H9 (cell line): Measurements from ENCODE around the gene PUM1. TPM values are rescaled to one million over a fixed set of nuclear protein-coding genes. Genes with fewer than 3 reads are reported as not detected.
A peak's percentile ranks its signal among the peaks of the same experiment; 100 is the strongest.

Experiments used
- DNase-seq: peaks from one replicate; pipeline ENCODE4 v3.0.0-alpha.2; 2017
- H2AFZ ChIP-seq: one replicate; pipeline ENCODE4 v1.6.1; 2013; ENCODE audit warnings: mild to moderate bottlenecking, low read length, control low read depth, moderate library complexity
- H2AK5ac ChIP-seq: 2 replicates; pipeline ENCODE4 v1.6.1; 2013; ENCODE audit warnings: low read length, control low read depth, mixed read lengths; ENCODE audit not compliant: insufficient read length
- H2BK120ac ChIP-seq: one replicate; pipeline ENCODE4 v1.6.1; 2013; ENCODE audit warnings: low read depth, mild to moderate bottlenecking, low read length, control low read depth, inconsistent platforms; ENCODE audit not compliant: poor library complexity, severe bottlenecking
- H2BK12ac ChIP-seq: 2 replicates; pipeline ENCODE4 v1.6.1; 2013; ENCODE audit warnings: low read length, control low read depth, mixed read lengths, low read depth; ENCODE audit not compliant: insufficient read length
- H2BK15ac ChIP-seq: 2 replicates; pipeline ENCODE4 v1.6.1; 2013; ENCODE audit warnings: low read depth, low read length, control low read depth
- H2BK20ac ChIP-seq: one replicate; pipeline ENCODE4 v1.6.1; 2013; ENCODE audit warnings: low read depth, mild to moderate bottlenecking, low read length, control low read depth, inconsistent platforms; ENCODE audit not compliant: poor library complexity, severe bottlenecking
- H2BK5ac ChIP-seq: 2 replicates; pipeline ENCODE4 v1.6.1; 2013; ENCODE audit warnings: low read length, control low read depth, mixed read lengths; ENCODE audit not compliant: insufficient read length
- H3K14ac ChIP-seq: 2 replicates; pipeline ENCODE4 v1.6.1; 2013; ENCODE audit warnings: low read length, control low read depth; ENCODE audit not compliant: insufficient read depth
- H3K18ac ChIP-seq: 2 replicates; pipeline ENCODE4 v1.6.1; 2013; ENCODE audit warnings: low read depth, mild to moderate bottlenecking, mixed read lengths, low read length, control low read depth; ENCODE audit not compliant: insufficient read length
- H3K23ac ChIP-seq: 2 replicates; pipeline ENCODE4 v1.6.1; 2013; ENCODE audit warnings: low read length, control low read depth, mixed read lengths, low read depth; ENCODE audit not compliant: insufficient read length
- H3K23me2 ChIP-seq: 2 replicates; pipeline ENCODE4 v1.6.1; 2013; ENCODE audit warnings: low read depth, mild to moderate bottlenecking, mixed read lengths, low read length, control low read depth; ENCODE audit not compliant: insufficient read length, poor library complexity, severe bottlenecking
- H3K27ac ChIP-seq: 2 replicates; pipeline ENCODE4 v1.5.1; 2013; ENCODE audit warnings: low read length, control low read depth, mixed read lengths, low read depth; ENCODE audit not compliant: insufficient read length
- H3K27me3 ChIP-seq: 2 replicates; pipeline ENCODE4 v1.6.1; 2013; ENCODE audit warnings: low read length, control low read depth, inconsistent platforms; ENCODE audit not compliant: insufficient read depth
- H3K4ac ChIP-seq: 2 replicates; pipeline ENCODE4 v1.6.1; 2013; ENCODE audit warnings: low read depth, mild to moderate bottlenecking, control low read depth, inconsistent platforms, low read length, moderate library complexity
- H3K4me1 ChIP-seq: 2 replicates; pipeline ENCODE4 v1.6.1; 2013; ENCODE audit warnings: low read length, control low read depth, inconsistent platforms; ENCODE audit not compliant: insufficient read depth
- H3K4me2 ChIP-seq: 2 replicates; pipeline ENCODE4 v1.6.1; 2013; ENCODE audit warnings: low read length, control low read depth, mixed read lengths; ENCODE audit not compliant: insufficient read length, insufficient read depth
- H3K56ac ChIP-seq: 2 replicates; pipeline ENCODE4 v1.6.1; 2013; ENCODE audit warnings: low read depth, mild to moderate bottlenecking, mixed read lengths, low read length, control low read depth; ENCODE audit not compliant: insufficient read length
- H3K79me1 ChIP-seq: 2 replicates; pipeline ENCODE4 v1.6.1; 2013; ENCODE audit warnings: low read depth, mild to moderate bottlenecking, moderate library complexity, low read length, control low read depth, inconsistent platforms; ENCODE audit not compliant: insufficient read depth, poor library complexity, severe bottlenecking
- H3K79me2 ChIP-seq: 2 replicates; pipeline ENCODE4 v1.6.1; 2013; ENCODE audit warnings: low read length, control low read depth, inconsistent platforms; ENCODE audit not compliant: insufficient read depth
- H3K9ac ChIP-seq: 2 replicates; pipeline ENCODE4 v1.6.1; 2013; ENCODE audit warnings: low read length, control low read depth, mixed read lengths; ENCODE audit not compliant: insufficient read length; ENCODE audit errors: extremely low read depth
- H3K9me3 ChIP-seq: one replicate; pipeline ENCODE4 v1.6.1; 2013; ENCODE audit warnings: low read depth, low read length, inconsistent platforms; ENCODE audit not compliant: control insufficient read depth
- H3T11ph ChIP-seq: one replicate; pipeline ENCODE4 v1.6.1; 2013; ENCODE audit warnings: mild to moderate bottlenecking, low read length, control low read depth, inconsistent platforms
- H4K20me1 ChIP-seq: one replicate; pipeline ENCODE4 v1.6.1; 2013; ENCODE audit not compliant: control insufficient read depth, insufficient read length, insufficient read depth
- H4K5ac ChIP-seq: 2 replicates; pipeline ENCODE4 v1.6.1; 2013; ENCODE audit warnings: low read depth, mild to moderate bottlenecking, mixed read lengths, low read length, control low read depth; ENCODE audit not compliant: insufficient read length
- H4K8ac ChIP-seq: replicated peaks from 2 replicates; pipeline ENCODE4 v1.6.1; 2013; ENCODE audit warnings: low read length, control low read depth, mixed read lengths, low read depth; ENCODE audit not compliant: insufficient read length
- H4K91ac ChIP-seq: 2 replicates; pipeline ENCODE4 v1.6.1; 2013; ENCODE audit warnings: low read depth, mild to moderate bottlenecking, moderate library complexity, mixed read lengths, low read length, control low read depth; ENCODE audit not compliant: insufficient read length
- H3K27ac Mint-ChIP-seq, 3 experiments: 2 replicates in 2 of 3; 3 replicates in 1 of 3; pipeline ENCODE4 v1.8.0; 2020 to 2021; ENCODE audit warnings: mixed read lengths in 3 of 3, mild to moderate bottlenecking in 1 of 3, moderate library complexity in 1 of 3
- H3K27me3 Mint-ChIP-seq: 2 replicates; pipeline ENCODE4 v1.8.0; 2021; ENCODE audit warnings: low read depth, mild to moderate bottlenecking, moderate library complexity, mixed read lengths
- H3K36me3 Mint-ChIP-seq, 3 experiments: 2 replicates in 2 of 3; 3 replicates in 1 of 3; pipeline ENCODE4 v1.8.0; 2020 to 2021; ENCODE audit warnings: low read depth in 3 of 3, mixed read lengths in 3 of 3; ENCODE audit not compliant: insufficient read depth in 1 of 3
- H3K4me1 Mint-ChIP-seq, 2 experiments: 2 replicates each; pipeline ENCODE4 v1.8.0; 2020; ENCODE audit warnings: mixed read lengths in 2 of 2
- H3K4me3 Mint-ChIP-seq, 2 experiments: 2 replicates in 1 of 2; 3 replicates in 1 of 2; pipeline ENCODE4 v1.8.0; 2020 to 2021; ENCODE audit warnings: mild to moderate bottlenecking in 2 of 2, mixed read lengths in 2 of 2, moderate library complexity in 1 of 2
- H3K9me3 Mint-ChIP-seq, 2 experiments: 2 replicates in 1 of 2; 3 replicates in 1 of 2; pipeline ENCODE4 v1.8.0; 2020; ENCODE audit warnings: mild to moderate bottlenecking in 2 of 2, mixed read lengths in 2 of 2, moderate library complexity in 1 of 2
- CTCF ChIP-seq: fragments of 200-600 bp; sonication (generic); conservative IDR thresholded peaks from 3 replicates; pipeline ENCODE4 v1.8.0; 2021; ENCODE audit warnings: antibody characterized with exemption, mild to moderate bottlenecking
- WGBS: extraction: QIAGEN DNeasy Blood & Tissue Kit; methylation state at CpG from one replicate; pipeline ENCODE4 v1.1.7; 2013; ENCODE audit warnings: missing lambda C conversion rate, low lambda C conversion rate, mixed read lengths; ENCODE audit not compliant: insufficient read length; ENCODE audit errors: extremely low coverage; 5-methylcytosine and 5-hydroxymethylcytosine counted together
- total RNA-seq: library from RNA; stranded (reverse); gene quantifications from 2 replicates; pipeline ENCODE4 v1.2.1, GENCODE V29; 2021

PUM1 gene
- total RNA-seq, 1 experiment from 2014 or later = 164 TPM

DNA sequence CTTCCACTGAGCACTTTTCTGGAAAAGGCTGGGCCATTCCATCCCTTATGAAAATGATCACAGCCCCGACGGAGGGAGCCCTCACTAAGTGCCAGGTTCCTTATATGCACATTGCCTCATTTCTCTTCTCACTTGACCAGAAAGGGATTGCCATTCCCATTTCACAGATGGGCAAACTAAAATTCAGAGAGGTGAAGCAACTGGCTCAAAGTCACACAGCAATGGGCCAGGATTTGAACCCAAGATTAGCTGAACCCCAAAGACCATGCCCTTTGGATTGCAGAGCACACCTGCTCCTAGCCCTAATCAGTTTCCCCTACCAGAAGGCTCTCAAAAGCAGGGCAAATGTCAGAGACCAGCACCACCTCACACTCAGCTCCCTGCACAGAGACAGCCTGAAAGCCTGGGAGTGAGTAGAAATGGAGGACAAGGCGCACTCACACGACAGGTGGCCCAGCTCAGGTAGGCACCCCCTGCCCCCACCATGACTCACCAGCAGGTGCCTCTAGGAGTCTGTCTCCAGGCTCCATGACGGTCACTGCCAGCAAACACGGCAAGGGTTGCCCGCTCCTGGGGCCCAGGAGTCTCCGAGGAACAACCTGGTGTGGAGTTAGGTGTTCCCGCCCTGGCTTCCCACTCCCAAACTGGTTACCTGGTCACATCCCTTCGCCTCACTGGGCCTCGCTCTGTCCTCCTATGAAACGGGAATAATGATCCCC, 178.6 kb downstream of the PUM1 start:
- Histone ChIP-seq H2BK15ac (no peak overlapping the region), H3K79me1 (no peaks in the 10 kb centered on the region), H3K79me2 (no peaks in the 10 kb centered on the region), H4K20me1 (no peaks in the 10 kb centered on the region), H3K18ac (no peak overlapping the region), H3K4me2 (no peak overlapping the region), H3K14ac (0 out of 2 replicates have a peak overlapping the region, but pooled peaks have one; percentile 1), H3K4me1 (peaks cover 5% of the 10 kb centered on the region; the same call in 1 of the 2 replicates), H4K5ac (no peak overlapping the region), H3K23ac (no peak overlapping the region), H3T11ph (no peak overlapping the region), H2BK20ac (no peak overlapping the region), H2AFZ (no peak overlapping the region), H2BK120ac (no peak overlapping the region), H4K8ac (no peak overlapping the region), H3K23me2 (no peaks in the 10 kb centered on the region), H2BK12ac (no peak overlapping the region), H3K9me3 (no peaks in the 10 kb centered on the region), H3K56ac (no peak overlapping the region), H3K4ac (no peak overlapping the region), H3K9ac (no peak overlapping the region), H2BK5ac (no peak overlapping the region), H2AK5ac (no peak overlapping the region), H3K27ac (no peak overlapping the region), H3K27me3 (no peaks in the 10 kb centered on the region), H4K91ac (no peak overlapping the region)
- no CpG with 5 or more reads among the region's 12 CpGs for WGBS
- TF ChIP-seq CTCF = no peak
- Mint-ChIP-seq H3K4me1 (peaks cover 30 to 32% of the 10 kb centered on the region in 2 experiments), H3K27ac (peak overlapping the region; percentile 93 to 94 (median 93); a peak in 5 of 7 replicates), H3K36me3 (no peaks in the 10 kb centered on the region), H3K9me3 (no peaks in the 10 kb centered on the region), H3K4me3 (peak overlapping the region in 1 of 2 experiments; percentile 31; a peak in 1 of 5 replicates), H3K27me3 (no peaks in the 10 kb centered on the region)
- no peak for DNase-seq
